ENCODE results near the gene ZNF830.
"Not testable (repeated sequence)": the region's sequence is repeated elsewhere in the genome, so short reads cannot be mapped to it uniquely, and the experiment has no call there.

Gene ZNF830

GRCh38 chr17:34961093-34961911 is at the start of gene ZNF830, which contains the start of gene CCT6B:
TSS of gene ZNF830 (plus strand) at chr17:34961540. CDS start at chr17:34961567, 27 bp downstream.
TSS of gene CCT6B (minus strand) at chr17:34961460. CDS start at chr17:34961393, 67 bp downstream.
- H3K4me3 ChIP-seq (ENCODE audit: low read depth, low read length): peak within 1 kb of the TSS; percentile 99
- no peak for TF ChIP-seq CTCF (IDR thresholded peaks at IDR 0.05; ENCODE audit: low read depth, low read length)

- H3K4me3 ChIP-seq (ENCODE audit: low read depth, low read length): no peak overlapping the region
- TF ChIP-seq CTCF (IDR thresholded peaks at IDR 0.05; ENCODE audit: low read depth, low read length): no peak
Observed at GRCh38 chr17:34913001-34913400, 48.3 kb upstream of the ZNF830 start.

- H3K4me3 ChIP-seq (ENCODE audit: low read depth, low read length): no peak overlapping the region
- no peak for TF ChIP-seq CTCF (IDR thresholded peaks at IDR 0.05; ENCODE audit: low read depth, low read length)
Observed at GRCh38 chr17:34916120-34916519, 45.2 kb upstream of the ZNF830 start.

GRCh38 chr17:34917381-34917780 is 44.0 kb upstream of the ZNF830 start:
- no peak overlapping the region for H3K4me3 ChIP-seq (ENCODE audit: low read depth, low read length)

GRCh38 chr17:34920676-34921075 is 40.7 kb upstream of the ZNF830 start:
- TF ChIP-seq CTCF (IDR thresholded peaks at IDR 0.05; ENCODE audit: low read depth, low read length): no peak
- no peak overlapping the region for H3K4me3 ChIP-seq (ENCODE audit: low read depth, low read length)

More at GRCh38 chr17:34917381-34917780, 44.0 kb upstream of the ZNF830 start:
- no peak for TF ChIP-seq CTCF (IDR thresholded peaks at IDR 0.05; ENCODE audit: low read depth, low read length)

GRCh38 chr17:34926661-34927060 is 34.7 kb upstream of the ZNF830 start:
- H3K4me3 ChIP-seq (ENCODE audit: low read depth, low read length): no peak overlapping the region
- no peak for TF ChIP-seq CTCF (IDR thresholded peaks at IDR 0.05; ENCODE audit: low read depth, low read length)

GRCh38 chr17:34930283-34930682 is 31.1 kb upstream of the ZNF830 start:
- no peak for TF ChIP-seq CTCF (IDR thresholded peaks at IDR 0.05; ENCODE audit: low read depth, low read length)
- H3K4me3 ChIP-seq (ENCODE audit: low read depth, low read length): no peak overlapping the region

- not testable (repeated sequence) for H3K4me3 ChIP-seq (ENCODE audit: low read depth, low read length)
Observed at GRCh38 chr17:34950780-34951179, 10.6 kb upstream of the ZNF830 start.
